Breast epithelium (tissue), 4 donors: ENCODE results near the gene TMIE. TPM values are rescaled to one million over a fixed set of nuclear protein-coding genes. Genes with fewer than 3 reads are reported as not detected.

Experiments used
- DNase-seq, 2 donors: peaks; one replicate each; pipeline ENCODE4 v3.0.0-alpha.2; 2019; ENCODE audit warnings: low spot score in 2 of 2
- H3K27ac ChIP-seq, 2 donors: fragments of 200-600 bp; sonication (generic) in 1 of 2; one replicate each; pipeline ENCODE4 v1.5.1; 2016 to 2019; ENCODE audit warnings: mild to moderate bottlenecking in 1 of 2
- H3K27me3 ChIP-seq, 2 donors: fragments of 200-600 bp; sonication (generic) in 1 of 2; one replicate each; pipeline versions ENCODE4 v1.5.1 to v1.6.0; 2017 to 2019; ENCODE audit warnings: control low read depth in 1 of 2, mild to moderate bottlenecking in 1 of 2
- H3K36me3 ChIP-seq: fragments of 200-600 bp; one replicate; pipeline ENCODE4 v1.5.1; 2019
- H3K4me1 ChIP-seq, 2 donors: fragments of 200-600 bp; sonication (generic); one replicate each; pipeline ENCODE4 v1.5.1; 2016 to 2019; ENCODE audit warnings: control low read depth in 1 of 2
- H3K4me3 ChIP-seq, 3 donors: fragments of 200-600 bp; sonication (generic); 1 replicate in 2 of 3; 2 replicates in 1 of 3; pipeline ENCODE4 v1.5.1; 2016 to 2019; ENCODE audit warnings: mild to moderate bottlenecking in 3 of 3, moderate library complexity in 2 of 3
- H3K9me3 ChIP-seq, 2 donors: fragments of 200-600 bp; sonication (generic) in 1 of 2; one replicate each; pipeline ENCODE4 v1.5.1; 2016 to 2019; ENCODE audit warnings: control low read depth in 1 of 2
- POLR2A ChIP-seq: fragments of 450-650 bp; IDR thresholded peaks from one replicate; pipeline ENCODE4 v1.6.1; 2016; ENCODE audit warnings: antibody characterized with exemption, mild to moderate bottlenecking, moderate library complexity
- POLR2AphosphoS5 ChIP-seq, 3 donors: sonication (generic); formaldehyde crosslinking; IDR thresholded peaks; one replicate each; pipeline ENCODE4 v1.6.1; 2017; ENCODE audit warnings: antibody characterized with exemption in 3 of 3
- intact Hi-C: fragments of 100-400 bp; cut with DNase I; formaldehyde crosslinking; loops from one replicate; pipeline ENCODE4 v1.15.1; 2023; ENCODE audit warnings: low total_unique reads
- total RNA-seq, 3 donors: library from RNA; depleted of rRNA; stranded (reverse); fragments of >200 nt; gene quantifications; one replicate each; pipeline ENCODE4 v1.1.0, GENCODE V29; 2016
- TF ChIP-seq, protein P1 (sequence below), 3 donors: fragments of 450-650 bp; IDR thresholded peaks; one replicate each; pipeline ENCODE4 v1.5.1; 2016 to 2017; ENCODE audit warnings: antibody characterized with exemption in 3 of 3, mild to moderate bottlenecking in 3 of 3, moderate library complexity in 3 of 3

The TMIE gene
- total RNA-seq, 3 donors from 2014 or later: not detected

DNA sequence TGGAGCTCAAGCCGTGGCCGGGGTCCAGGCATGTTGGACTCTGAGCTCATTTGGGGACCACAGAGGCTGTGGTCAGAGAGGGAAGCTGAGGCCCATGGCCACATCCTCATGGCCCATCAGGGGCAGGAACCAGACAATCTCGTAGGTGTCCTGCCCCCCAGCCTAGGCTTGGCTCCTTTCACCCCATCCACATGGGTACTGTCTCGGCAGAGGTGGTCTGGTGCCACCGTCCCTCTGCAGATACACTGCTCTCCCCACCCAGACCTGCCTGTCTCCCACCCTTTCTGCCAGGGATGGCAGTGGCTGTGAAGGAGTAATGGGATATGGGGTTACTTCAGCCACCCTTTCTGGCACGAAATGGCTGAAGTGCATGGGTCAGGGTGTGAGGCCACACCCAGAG is 8.5 kb downstream of the TMIE start:
- intact Hi-C loops: loop anchor here (10.0 kb wide), 1 partner anchor 185 kb away; no protein-coding TSS in a partner anchor
- Histone ChIP-seq H3K4me3 (no peak overlapping the region), H3K4me1 (no peaks in the 10 kb centered on the region), H3K27ac (no peak overlapping the region), H3K27me3 (no peaks in the 10 kb centered on the region), H3K36me3 (no peaks in the 10 kb centered on the region), H3K9me3 (no peaks in the 10 kb centered on the region)
- TF ChIP-seq, protein P1, sequence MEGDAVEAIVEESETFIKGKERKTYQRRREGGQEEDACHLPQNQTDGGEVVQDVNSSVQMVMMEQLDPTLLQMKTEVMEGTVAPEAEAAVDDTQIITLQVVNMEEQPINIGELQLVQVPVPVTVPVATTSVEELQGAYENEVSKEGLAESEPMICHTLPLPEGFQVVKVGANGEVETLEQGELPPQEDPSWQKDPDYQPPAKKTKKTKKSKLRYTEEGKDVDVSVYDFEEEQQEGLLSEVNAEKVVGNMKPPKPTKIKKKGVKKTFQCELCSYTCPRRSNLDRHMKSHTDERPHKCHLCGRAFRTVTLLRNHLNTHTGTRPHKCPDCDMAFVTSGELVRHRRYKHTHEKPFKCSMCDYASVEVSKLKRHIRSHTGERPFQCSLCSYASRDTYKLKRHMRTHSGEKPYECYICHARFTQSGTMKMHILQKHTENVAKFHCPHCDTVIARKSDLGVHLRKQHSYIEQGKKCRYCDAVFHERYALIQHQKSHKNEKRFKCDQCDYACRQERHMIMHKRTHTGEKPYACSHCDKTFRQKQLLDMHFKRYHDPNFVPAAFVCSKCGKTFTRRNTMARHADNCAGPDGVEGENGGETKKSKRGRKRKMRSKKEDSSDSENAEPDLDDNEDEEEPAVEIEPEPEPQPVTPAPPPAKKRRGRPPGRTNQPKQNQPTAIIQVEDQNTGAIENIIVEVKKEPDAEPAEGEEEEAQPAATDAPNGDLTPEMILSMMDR (IDR thresholded peaks at IDR 0.05): no peak
- TF ChIP-seq POLR2A: no peak
- peak in 1 of 2 donors; percentile 25 for DNase-seq

DNA sequence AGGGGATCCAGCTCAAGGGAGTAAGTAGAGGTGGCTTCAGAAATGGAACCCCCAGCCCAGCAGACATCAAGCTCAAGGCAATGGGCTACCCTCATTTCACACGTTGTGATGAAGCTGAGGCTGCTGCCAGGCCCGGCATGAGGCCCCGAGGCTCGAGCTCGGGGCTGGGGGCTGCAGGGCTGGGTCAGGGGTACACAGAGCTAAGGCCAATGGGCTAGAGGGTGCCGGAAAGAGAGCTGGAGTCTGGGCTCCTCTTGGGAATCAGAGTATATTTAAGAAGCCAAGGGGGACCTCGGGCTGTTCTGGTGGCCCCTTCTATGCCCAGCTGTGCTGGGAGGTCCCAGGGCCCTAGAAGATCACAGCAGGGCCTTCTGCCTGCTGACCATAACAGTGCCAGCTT is 9.0 kb downstream of the TMIE start:
- H3K4me3 ChIP-seq: no peak overlapping the region
- no peaks in the 10 kb centered on the region for H3K4me1 ChIP-seq
- intact Hi-C loops: no loop called here
- peak in 1 of 2 donors; percentile 2 for DNase-seq
- H3K27ac ChIP-seq: no peak overlapping the region
- H3K9me3 ChIP-seq: no peaks in the 10 kb centered on the region
- H3K36me3 ChIP-seq: no peaks in the 10 kb centered on the region
- H3K27me3 ChIP-seq: no peaks in the 10 kb centered on the region
- TF ChIP-seq POLR2AphosphoS5 (IDR thresholded peaks at IDR 0.05) (no peak), POLR2A (no peak)
- TF ChIP-seq, protein P1 (IDR thresholded peaks at IDR 0.05): no peak

DNA sequence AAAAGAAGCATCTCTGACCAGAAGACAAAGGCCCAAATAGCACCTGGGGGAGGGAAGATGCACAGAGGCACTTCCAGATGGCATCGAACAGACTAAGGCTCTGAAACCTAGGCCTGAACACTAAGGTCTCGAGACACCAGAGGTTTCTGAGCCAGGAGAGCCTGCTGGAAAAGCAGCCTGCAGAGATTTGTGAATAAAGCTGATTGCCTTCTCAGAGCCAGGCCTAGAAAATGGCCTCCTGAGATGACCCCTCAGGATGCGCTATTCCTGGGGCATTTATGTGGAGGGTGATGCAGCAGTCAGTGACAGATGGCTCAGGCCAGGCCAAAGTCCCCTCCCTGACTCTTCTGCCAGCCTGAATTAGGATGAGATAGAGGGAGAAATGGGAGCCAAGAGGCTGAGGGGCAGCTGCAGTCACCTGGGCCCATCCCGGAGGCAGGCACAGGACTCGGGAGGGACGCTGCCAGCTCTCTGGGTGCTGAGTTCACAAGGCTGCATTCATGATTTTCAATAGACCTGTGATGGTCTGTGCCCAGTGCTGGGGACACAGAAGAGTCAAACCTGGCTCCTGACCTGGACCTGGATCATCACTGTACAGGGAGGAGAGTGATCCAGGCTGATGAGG is 9.6 kb downstream of the TMIE start:
- H3K4me3 ChIP-seq: no peak overlapping the region
- H3K36me3 ChIP-seq: no peaks in the 10 kb centered on the region
- no peaks in the 10 kb centered on the region for H3K4me1 ChIP-seq
- intact Hi-C loops: no loop called here
- TF ChIP-seq, protein P1 (IDR thresholded peaks at IDR 0.05): no peak
- TF ChIP-seq POLR2AphosphoS5 (IDR thresholded peaks at IDR 0.05): no peak
- TF ChIP-seq POLR2A: no peak
- H3K27me3 ChIP-seq: no peaks in the 10 kb centered on the region
- no peaks in the 10 kb centered on the region for H3K9me3 ChIP-seq
- H3K27ac ChIP-seq: no peak overlapping the region
- DNase-seq: peak in 1 of 2 donors; percentile 7

DNA sequence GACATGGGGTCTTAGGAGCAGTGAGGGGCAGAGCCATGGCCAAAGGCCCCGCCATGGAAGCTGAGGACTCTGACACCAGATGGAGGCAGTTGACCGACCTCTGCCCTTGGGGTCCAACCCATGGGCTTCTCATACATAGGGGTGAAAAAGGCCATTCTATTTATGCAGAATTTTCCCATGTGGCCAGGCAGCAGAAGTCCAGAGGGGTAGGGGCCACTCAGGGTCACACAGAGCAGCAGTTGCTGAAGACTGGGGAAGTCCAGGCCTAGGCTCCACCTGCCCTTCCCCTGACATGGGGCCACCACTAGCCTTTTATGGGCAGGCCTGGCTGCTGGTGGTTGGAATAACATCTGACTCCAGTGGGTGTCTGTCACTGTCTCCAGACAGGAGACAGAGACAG is 10.1 kb downstream of the TMIE start:
- Histone ChIP-seq H3K4me3 (no peak overlapping the region), H3K4me1 (no peaks in the 10 kb centered on the region), H3K36me3 (no peaks in the 10 kb centered on the region), H3K27me3 (no peaks in the 10 kb centered on the region), H3K9me3 (no peaks in the 10 kb centered on the region), H3K27ac (no peak overlapping the region)
- DNase-seq: peak in 1 of 2 donors; percentile 7
- intact Hi-C loops: no loop called here
- TF ChIP-seq, protein P1 (IDR thresholded peaks at IDR 0.05): no peak
- TF ChIP-seq POLR2AphosphoS5 (IDR thresholded peaks at IDR 0.05) (no peak), POLR2A (no peak)

DNA sequence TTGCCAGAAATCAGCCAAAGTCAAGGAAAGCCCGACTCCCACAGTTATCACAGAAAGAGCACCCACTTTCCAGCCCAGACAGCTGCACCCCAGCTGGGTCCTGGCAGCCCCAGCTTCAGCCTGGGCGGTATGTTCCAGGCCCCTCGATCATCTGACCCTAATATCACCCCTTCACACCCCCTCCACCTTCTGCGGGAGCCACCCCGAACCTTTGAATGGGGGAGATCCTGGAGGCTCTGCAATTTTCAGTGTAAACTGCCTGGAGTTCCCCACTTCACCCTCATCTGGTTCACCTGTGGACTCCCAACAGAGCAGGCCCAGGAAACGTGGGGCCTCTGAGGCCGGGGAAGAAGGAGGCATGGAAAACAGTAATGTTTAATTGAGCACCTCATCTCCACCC is 10.6 kb downstream of the TMIE start:
- H3K27me3 ChIP-seq: no peaks in the 10 kb centered on the region
- intact Hi-C loops: no loop called here
- no peaks in the 10 kb centered on the region for H3K4me1 ChIP-seq
- no peak overlapping the region for H3K27ac ChIP-seq
- H3K9me3 ChIP-seq: no peaks in the 10 kb centered on the region
- no peak for TF ChIP-seq POLR2A
- no peak for TF ChIP-seq POLR2AphosphoS5 (IDR thresholded peaks at IDR 0.05)
- TF ChIP-seq, protein P1 (IDR thresholded peaks at IDR 0.05): no peak
- no peaks in the 10 kb centered on the region for H3K36me3 ChIP-seq
- no peak overlapping the region for H3K4me3 ChIP-seq
- peak in 1 of 2 donors; percentile 28 for DNase-seq
